Cerebellar cortex (tissue), 1 donor: ENCODE data around the gene SCAF1.
A peak's percentile ranks its signal among the peaks of the same experiment; 100 is the strongest.
"Not testable (repeated sequence)": the region's sequence is repeated elsewhere in the genome, so short reads cannot be mapped to it uniquely, and the experiment has no call there.

Experiments used
- DNase-seq: peaks from one replicate; pipeline ENCODE4 v3.0.0-alpha.2; 2015; ENCODE audit warnings: low spot score

The SCAF1 gene

GRCh38 chr19:49614096-49614833 lies 27.7 kb upstream of the SCAF1 start:
- no peak for DNase-seq

- DNase-seq, result no peak
Observed at GRCh38 chr19:49615861-49616260, 26.1 kb upstream of the SCAF1 start.

DNA sequence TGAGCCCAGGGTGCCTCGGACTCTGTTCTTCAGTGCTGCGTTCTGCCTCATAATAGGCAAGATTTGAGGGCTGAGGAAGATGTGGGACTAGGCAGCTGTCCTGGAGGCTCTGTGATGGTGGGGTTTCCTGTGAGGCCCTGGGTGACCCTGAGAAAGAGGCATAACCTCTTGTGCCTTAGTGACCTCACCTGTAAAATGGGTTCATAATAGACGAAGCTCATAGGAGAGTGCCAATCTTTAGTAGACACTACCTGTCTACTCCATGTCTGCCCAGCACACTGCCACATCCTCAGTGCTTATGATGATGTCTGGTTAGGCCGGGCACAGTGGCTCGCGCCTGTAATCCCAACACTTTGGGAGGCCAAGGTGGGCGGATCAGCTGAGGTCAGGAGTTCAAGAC lies 25.5 kb upstream of the SCAF1 start:
- DNase-seq, result no peak

DNA sequence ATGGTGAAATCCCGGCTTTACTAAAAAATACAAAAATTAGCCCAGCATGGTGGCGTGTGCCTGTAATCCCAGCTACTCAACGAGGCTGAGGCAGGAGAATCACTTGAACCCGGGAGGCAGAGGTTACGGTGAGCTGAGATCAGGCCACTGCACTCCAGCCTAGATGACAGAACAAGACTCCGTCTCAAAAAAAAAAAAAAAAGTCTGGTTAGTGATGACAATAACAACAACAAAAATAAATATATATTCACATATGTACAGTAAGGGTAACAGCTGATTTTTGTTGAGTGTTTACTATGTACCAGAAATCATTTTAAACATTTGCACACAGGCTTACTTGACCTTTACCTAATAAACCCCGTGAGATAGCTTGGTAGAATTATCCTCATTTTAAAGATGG lies 25.1 kb upstream of the SCAF1 start:
- DNase-seq, result no peak

DNA sequence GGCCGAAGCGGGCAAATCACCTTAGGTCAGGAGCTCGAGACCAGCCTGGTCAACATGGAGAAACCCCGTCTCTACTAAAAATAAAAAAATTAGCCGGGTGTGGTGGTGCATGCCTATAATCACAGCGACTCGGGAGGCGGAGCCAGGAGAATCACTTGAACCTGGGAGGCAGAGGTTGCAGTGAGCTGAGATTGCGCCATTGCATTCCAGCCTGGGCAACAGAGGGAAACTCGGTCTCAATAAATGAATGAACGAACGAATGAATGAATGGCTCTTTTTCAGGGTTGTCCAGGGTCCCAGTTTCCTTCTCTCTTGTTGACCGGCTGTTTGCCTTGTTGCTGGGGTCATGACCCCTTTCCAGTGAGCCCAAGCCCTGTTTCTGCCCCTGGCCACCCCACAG lies 24.1 kb upstream of the SCAF1 start:
- DNase-seq, result not testable (repeated sequence)

GRCh38 chr19:49624967-49625910 lies 16.8 kb upstream of the SCAF1 start:
- DNase-seq, result no peak

DNA sequence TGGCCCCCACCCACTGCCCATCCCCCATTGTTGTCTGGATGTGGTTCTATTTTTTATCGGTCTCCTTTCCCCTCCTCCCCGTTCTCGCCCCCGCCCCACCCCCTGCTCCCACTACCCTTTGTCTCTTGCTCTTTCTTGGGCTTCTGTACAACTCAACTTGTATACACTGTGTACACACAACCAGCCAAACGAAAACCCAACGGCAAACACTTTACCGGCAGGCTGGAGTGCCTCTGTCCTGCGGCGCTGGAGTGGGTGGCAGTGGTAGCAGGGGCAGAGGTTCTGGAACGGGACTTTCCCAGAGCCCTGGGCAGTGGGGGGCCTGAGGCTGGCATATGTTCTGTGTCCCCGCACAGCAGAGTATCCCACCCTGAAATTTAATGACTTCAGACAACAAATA lies 15.8 kb upstream of the SCAF1 start:
- DNase-seq, result no peak

GRCh38 chr19:49629659-49630058 lies 12.3 kb upstream of the SCAF1 start:
- no peak for DNase-seq

DNA sequence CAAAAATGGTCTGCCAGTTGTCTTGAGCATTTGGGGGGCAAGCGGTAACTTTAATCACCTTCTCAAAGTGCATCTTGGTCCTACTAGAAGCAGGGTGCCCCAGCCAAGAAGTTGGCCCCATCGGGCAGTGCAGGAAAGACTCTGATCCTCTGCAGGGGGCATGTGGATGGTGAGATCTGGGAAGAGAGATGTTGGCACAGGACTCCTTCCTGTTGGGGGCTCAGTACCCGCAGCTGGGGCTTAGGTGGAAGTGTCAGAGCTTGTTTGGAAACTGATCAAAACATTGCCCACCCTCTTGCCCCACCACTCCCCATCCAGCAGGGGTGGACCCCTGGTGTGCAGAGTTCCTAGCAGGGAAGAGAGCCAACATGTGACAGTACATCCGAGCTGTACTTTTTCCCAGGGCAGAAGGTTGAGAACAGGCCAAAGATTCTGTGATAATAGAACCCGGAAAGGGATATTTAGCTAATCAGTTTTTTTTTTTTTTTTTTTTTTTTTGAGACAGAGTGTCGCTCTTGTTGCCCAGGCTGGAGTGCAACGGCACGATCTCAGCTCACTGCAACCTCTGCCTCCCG lies 10.9 kb upstream of the SCAF1 start:
- DNase-seq, result peak; percentile 24

DNA sequence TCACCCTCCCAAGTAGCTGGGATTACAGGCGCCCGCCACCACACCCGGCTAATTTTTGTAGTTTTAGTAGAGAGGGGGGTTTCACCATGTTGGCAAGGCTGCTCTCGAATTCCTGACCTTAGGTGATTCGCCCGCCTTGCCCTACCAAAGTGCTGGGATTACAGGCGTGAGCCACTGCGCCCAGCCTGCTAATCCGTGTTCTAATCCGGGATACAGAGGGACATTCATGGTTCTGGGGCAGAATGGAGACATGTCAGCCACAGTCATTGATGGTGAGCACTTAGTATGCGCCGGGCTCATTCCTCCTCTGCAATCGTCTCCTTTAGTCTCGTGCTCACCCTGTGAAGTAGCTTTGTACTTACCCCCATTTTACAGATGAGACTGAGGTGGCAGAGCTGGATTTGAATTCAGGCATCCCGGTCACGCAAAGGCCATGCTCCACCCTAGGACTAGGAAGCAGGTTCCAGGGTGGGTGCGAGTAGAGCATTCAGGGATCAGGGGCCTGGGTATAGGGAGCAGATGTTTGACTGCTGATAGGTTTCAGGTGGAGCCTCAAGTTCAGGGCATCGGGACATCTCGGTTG lies 10.3 kb upstream of the SCAF1 start:
- DNase-seq, result no peak

- DNase-seq, result no peak
Observed at GRCh38 chr19:49632576-49632975, 9.4 kb upstream of the SCAF1 start.

DNA sequence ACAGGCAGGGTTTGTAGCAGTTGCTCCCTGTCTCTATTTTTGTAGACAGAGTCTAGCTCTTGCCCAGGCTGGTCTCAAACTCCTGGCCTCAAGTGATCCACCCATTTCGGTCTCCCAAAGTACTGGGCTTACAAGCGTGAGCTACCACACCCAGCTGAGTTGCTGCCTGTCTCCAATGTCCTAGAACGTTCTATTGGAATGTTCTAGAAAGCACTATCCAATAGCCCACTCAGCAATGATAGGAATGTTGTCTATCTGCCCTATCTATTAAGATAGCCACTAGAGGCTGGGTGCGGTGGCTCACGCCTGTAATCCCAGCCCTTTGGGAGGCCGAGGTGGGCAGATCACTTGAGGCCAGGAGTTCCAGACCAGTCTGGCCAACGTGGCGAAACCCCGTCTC lies 8.7 kb upstream of the SCAF1 start:
- DNase-seq, result not testable (repeated sequence)

DNA sequence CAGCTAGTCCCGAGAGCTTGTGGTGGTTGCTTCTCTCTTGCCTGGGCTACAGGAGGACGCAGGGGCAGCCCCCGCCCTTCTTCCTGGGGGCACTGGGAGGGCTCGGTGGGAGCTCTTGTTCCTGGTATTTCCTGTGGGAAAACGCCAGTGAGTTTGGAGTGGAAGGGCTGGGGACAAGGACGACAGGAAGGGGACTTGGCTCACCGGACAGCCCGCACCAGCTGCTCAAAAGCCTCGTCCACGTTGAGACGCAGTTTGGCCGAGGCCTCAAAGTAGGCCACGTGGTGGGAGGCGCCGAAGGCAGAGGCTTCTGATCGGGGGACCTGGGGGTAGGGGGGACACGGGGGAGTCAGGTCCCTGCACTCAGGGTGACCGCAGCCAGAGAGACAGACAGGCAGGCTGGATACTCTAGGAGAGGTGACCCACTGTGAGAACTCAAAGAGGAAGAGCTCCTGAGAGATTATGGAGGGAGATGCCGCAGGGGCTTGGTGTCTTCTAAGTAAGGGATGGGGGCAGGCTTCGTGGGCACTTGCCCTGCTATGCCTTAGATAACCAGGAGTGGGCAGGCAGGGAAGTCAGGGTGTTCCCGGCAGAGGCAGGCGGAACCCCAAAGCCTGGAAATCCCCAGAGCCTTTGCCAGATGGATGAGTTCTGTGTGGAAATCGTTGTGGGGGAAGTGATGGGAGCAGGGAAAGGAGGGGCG lies 6.3 kb upstream of the SCAF1 start:
- DNase-seq, result no peak

DNA sequence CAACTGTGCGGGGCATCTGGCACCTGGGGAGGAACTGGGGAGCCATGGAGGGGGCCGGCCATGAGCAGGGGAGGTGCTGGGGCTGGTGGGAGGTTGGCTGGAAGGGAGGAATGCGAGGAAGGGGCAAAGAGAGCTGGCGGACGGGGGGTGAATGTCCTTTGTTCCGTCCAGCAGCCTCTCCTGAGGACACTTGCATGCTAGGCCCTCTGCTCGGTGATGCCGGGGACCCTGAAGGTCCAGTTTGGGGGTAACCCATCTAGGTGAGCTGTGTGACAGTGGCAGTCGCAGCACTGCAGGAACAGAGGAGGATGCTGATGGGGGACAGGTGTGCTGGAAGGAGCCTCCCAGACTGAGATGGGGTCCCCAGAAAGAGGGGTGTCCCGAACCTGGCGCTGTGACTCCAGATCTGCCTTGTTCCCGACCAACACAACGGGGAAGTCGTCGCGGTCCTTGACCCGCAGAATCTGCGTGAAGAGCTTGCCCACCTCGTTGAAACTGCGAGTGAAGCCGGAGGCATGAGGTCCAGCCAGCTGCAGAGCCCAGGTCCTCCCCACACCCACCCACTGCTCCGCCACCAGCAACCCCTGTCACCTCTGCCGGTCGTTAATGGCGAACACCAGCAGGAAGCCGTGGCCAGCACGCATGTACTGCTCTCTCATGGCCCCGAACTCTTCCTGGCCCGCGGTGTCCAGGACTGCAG lies 5.6 kb upstream of the SCAF1 start:
- no peak for DNase-seq

GRCh38 chr19:49637821-49638738 lies 3.9 kb upstream of the SCAF1 start:
- DNase-seq, result peak; percentile 54

GRCh38 chr19:49639401-49640112 lies 2.5 kb upstream of the SCAF1 start:
- DNase-seq, result peak; percentile 27

- DNase-seq, result peak; percentile 99
Observed at GRCh38 chr19:49640113-49640898, 1.7 kb upstream of the SCAF1 start, which contains the start of gene RRAS. RRAS (minus strand) TSS chr19:49640143; CDS start chr19:49640098, 45 bp downstream.

GRCh38 chr19:49642492-49643035 lies 555 bp downstream of the SCAF1 start:
- DNase-seq, result no peak
